Fibroblast of pulmonary artery (primary cell): ENCODE results near the gene CTTNBP2.

Source experiments
- DNase-seq: peaks from one replicate; pipeline ENCODE4 v3.0.0-alpha.2; 2010; ENCODE audit warnings: low read depth
- H3K4me3 ChIP-seq: replicated peaks from 2 replicates; pipeline ENCODE4 v1.5.1; 2011; ENCODE audit warnings: low read depth, mild to moderate bottlenecking, control low read depth, low read length, moderate library complexity
- TF ChIP-seq, protein P1 (sequence below): IDR thresholded peaks from 2 replicates; pipeline ENCODE4 v1.5.1; 2011; ENCODE audit warnings: mild to moderate bottlenecking, control low read depth, low read length, inconsistent platforms; ENCODE audit errors: missing control alignments

CTTNBP2 gene

DNA sequence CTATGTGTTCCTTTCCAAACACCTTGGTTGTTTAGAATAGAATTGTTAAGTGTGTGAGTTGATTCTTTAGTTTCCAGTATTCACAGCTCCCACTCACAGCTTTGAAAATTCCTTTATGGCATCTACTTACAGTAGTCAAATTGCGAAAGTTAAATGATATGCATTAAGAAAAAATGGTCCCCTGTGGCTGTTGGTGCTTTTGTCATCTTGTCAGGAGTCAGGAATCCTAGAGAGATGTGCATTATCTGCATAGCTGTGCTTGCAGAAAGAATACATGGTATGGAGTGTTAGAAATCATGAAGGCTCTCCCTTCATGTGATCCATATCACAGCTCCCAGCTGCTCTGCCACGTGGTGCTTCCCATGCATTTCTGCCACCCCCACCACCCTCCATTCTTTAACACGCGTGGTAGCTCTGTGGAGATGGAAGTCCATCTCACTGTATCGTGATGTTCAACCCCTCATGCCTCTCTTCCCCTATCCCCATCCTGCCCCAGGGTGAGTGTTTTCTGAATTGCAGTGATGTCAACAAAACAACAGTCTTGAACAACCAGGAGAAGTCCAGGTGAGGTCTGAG is 29.2 kb upstream of the CTTNBP2 start:
- DNase-seq: no peak
- TF ChIP-seq, protein P1, sequence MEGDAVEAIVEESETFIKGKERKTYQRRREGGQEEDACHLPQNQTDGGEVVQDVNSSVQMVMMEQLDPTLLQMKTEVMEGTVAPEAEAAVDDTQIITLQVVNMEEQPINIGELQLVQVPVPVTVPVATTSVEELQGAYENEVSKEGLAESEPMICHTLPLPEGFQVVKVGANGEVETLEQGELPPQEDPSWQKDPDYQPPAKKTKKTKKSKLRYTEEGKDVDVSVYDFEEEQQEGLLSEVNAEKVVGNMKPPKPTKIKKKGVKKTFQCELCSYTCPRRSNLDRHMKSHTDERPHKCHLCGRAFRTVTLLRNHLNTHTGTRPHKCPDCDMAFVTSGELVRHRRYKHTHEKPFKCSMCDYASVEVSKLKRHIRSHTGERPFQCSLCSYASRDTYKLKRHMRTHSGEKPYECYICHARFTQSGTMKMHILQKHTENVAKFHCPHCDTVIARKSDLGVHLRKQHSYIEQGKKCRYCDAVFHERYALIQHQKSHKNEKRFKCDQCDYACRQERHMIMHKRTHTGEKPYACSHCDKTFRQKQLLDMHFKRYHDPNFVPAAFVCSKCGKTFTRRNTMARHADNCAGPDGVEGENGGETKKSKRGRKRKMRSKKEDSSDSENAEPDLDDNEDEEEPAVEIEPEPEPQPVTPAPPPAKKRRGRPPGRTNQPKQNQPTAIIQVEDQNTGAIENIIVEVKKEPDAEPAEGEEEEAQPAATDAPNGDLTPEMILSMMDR: no peak
- H3K4me3 ChIP-seq: no peak overlapping the region

DNA sequence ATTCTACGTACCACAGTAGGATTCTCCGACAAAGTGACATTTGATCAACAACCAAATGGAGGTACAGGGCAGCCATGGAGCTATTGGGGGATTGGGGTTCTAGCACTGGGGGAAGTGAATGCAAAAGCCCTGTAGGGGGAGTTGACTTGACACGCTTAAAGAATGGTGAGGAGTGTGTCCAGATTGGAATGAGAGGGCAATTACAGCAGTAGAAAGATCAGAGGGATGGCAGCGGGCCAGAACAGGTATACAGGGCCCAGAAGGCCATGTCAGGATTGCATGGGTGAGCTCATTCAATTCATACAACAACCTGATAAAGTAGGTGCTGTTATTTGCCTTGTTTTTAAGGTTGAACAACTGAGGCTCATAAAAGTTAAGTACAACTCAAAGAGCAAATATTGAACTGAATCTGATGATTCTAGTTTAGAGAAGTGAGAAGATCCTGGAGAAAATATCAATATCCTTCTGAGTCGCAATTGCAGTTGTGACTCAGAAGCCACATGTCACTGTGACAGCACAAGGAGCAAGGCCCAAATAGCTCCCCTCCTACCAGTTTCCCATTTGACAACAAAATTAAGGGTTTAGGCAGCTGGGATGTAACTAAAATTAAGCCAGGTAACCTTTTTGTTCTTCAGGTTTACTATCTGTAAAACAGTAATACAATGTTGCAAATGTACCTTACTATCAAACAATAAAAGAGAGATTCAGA is 28.0 kb upstream of the CTTNBP2 start:
- H3K4me3 ChIP-seq: no peak overlapping the region
- TF ChIP-seq, protein P1: no peak
- DNase-seq: no peak

DNA sequence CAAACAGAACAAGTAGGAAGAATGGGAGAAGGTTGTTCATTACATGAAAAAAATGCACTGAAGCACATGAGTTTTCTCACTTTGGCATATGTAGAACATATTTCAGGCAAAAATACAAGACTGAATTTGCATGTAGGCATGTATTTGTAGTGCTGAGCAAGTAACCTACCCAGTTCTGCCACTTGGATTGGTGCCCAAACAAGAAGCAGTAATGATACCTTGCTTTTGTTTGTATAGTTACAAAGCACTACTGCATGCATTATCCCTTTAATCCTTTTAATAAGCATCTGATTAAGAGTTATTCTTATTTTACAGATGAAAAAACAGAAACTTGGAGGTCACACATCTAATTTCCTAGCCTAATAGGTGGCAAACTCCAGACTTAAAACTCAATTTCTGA is 23.1 kb upstream of the CTTNBP2 start:
- no peak for DNase-seq
- no peak overlapping the region for H3K4me3 ChIP-seq
- TF ChIP-seq, protein P1: no peak

DNA sequence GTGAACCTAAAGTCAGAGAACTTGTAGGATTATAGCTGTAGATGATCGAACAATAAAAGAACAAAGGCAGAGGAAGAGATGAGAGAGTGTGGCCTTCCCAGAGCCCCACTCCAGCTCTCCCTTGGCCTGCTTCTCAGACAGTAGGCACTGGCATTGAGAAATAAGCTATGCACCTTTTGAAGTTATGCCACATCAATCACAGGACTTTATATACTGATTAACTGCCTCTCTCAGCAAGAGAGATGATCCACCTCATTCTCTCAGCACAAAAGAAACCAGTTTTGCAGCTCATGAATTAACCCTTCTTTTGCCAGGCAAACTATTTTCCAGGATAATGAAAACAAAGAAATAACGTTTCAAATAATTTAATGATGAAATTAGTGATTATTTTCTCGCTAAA is 22.0 kb upstream of the CTTNBP2 start:
- TF ChIP-seq, protein P1: no peak
- DNase-seq: no peak
- no peak overlapping the region for H3K4me3 ChIP-seq

DNA sequence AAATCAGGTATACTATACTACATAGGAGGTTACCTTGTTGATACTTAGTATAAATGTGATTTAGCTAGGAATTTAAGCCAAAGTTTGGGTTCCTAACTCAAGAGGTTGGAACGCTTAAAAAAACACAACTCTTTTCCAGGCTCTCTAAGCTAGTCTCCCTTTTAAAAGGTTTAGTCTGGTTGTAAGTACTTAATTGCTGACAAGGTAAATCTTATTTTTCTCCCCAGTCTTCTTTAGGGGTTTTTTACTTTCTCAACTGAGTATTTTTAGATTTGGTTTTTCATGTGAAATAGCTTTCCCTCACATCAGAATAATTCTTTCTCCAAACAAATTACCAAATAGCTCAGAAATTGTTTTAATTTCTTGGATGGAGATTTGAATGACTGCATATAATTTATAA is 20.8 kb upstream of the CTTNBP2 start:
- DNase-seq: no peak
- no peak overlapping the region for H3K4me3 ChIP-seq
- TF ChIP-seq, protein P1: no peak

DNA sequence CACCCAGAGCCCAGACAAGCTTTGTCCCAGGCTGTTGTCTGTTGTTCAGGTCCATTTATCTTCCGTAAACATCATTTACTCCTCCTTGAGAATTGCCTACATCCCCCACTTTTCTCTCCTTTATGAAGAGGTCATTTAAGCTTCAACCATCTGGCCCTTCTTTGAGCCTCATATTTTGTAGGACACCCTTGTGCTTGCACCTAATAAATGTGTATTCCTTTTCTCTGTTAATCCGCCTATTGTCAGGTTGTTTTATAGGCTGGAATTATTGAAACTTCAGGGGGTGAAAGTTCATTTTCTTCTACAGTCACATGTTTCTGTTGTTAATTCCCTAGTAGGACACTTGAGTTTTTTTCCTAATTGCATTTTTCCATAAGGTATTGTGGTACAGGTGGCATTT is 19.6 kb upstream of the CTTNBP2 start:
- H3K4me3 ChIP-seq: no peak overlapping the region
- TF ChIP-seq, protein P1: no peak
- DNase-seq: no peak

DNA sequence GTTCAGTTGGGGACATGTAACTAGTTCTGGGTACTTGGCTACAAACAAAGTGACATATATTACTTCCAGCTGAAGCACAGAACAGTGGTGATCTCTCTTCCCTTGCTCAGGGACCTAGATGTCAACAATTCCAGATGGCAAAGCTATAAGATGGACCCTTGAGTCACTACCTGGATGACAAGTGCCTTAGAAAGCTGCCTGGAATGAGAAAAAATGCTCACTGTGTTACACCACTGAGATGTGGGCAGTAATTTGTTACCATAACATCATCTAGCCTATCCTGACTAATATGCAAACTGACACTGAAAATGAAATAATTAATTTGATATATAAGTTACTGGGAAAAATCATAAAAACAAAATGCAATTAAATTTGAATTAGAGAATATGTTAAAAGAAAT is 16.4 kb upstream of the CTTNBP2 start:
- TF ChIP-seq, protein P1: no peak
- H3K4me3 ChIP-seq: no peak overlapping the region
- DNase-seq: no peak
